GM12874 (cell line): Measurements from ENCODE around the gene DAP.

Source experiments
- TF ChIP-seq, protein P1 (sequence below): IDR thresholded peaks from 2 replicates; pipeline ENCODE4 v1.5.1; 2011; ENCODE audit warnings: low read depth, mild to moderate bottlenecking, control low read depth, low read length, moderate library complexity; ENCODE audit not compliant: insufficient read depth

DAP gene

GRCh38 chr5:10792336-10792735 is 31.3 kb upstream of the DAP start:
- TF ChIP-seq, protein P1, sequence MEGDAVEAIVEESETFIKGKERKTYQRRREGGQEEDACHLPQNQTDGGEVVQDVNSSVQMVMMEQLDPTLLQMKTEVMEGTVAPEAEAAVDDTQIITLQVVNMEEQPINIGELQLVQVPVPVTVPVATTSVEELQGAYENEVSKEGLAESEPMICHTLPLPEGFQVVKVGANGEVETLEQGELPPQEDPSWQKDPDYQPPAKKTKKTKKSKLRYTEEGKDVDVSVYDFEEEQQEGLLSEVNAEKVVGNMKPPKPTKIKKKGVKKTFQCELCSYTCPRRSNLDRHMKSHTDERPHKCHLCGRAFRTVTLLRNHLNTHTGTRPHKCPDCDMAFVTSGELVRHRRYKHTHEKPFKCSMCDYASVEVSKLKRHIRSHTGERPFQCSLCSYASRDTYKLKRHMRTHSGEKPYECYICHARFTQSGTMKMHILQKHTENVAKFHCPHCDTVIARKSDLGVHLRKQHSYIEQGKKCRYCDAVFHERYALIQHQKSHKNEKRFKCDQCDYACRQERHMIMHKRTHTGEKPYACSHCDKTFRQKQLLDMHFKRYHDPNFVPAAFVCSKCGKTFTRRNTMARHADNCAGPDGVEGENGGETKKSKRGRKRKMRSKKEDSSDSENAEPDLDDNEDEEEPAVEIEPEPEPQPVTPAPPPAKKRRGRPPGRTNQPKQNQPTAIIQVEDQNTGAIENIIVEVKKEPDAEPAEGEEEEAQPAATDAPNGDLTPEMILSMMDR: no peak

- TF ChIP-seq, protein P1: no peak
Measured at GRCh38 chr5:10789726-10790125, 28.7 kb upstream of the DAP start.

DNA sequence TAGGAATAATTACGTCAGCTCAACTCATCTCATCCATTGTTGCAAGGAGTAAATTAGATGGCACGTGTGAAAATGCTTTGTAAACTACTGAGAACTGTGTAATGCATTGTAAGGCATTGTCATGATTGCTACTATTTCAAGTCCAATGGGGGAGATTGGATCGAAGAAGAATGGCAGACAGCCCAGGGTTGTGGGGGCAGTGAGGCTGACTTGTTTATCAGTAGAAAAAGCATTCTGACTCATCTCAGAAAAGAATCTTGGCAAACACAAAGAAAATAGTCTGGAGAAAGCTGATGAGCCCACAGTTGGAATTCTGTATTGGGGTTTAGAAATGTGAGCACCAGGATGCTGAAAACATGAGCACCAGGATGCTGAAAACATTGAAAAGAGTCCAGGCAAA is 28.0 kb upstream of the DAP start:
- TF ChIP-seq, protein P1: no peak

DNA sequence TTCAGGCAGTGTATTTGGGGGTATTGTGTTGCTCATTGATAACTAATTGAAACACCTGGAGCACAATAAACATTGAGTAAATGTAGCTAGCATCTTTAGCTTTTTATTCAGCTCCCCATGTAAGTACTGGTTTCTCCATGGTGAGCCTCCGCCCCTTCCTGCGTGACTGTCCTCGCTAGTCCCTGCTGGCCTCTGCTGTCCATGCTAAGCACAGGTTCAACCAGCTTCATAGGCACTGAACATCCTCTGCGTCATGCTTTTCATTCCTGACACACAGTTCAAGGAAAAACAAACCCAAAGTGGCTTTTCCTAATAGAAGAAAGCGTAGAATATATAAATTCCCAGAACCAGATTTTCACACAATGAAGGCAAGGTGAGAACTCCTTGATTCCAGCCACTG is 27.3 kb upstream of the DAP start:
- TF ChIP-seq, protein P1: no peak

GRCh38 chr5:10786835-10787234 is 25.8 kb upstream of the DAP start:
- TF ChIP-seq, protein P1: no peak

- TF ChIP-seq, protein P1: no peak
Measured at GRCh38 chr5:10779592-10779991, 18.6 kb upstream of the DAP start.

DNA sequence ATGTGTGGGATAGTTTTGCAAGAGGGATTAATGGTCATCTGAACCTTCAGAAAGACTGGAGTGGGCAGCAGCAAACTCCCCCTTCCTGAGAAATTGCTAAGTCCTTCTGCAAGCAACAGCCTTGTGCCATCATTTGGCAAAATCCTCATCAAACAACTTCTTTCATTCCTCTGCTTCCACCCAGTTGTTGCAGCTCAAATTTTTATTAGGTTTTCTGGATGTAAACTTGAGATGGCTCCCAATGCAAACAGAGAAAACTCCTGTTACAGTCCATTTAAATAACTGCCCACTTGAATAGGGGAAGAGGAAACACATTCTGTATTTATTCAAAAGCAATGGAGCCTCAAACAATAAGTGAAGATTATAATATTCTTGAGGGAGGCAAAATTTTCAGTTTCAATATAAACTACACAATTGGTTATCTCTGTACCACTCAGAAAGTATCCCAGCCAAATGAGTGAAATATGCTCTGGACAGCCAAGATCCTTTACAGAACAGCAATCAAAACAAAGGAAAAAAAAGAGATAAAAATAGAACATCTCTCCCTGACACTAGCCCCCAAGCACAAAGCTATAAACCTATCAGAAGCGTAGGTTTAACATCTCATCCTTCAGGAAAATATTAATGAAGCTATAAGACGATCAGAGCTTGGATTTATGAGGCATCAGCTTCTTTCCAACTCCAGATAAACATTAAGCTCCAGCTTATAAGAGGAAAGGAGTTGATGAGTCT is 17.3 kb upstream of the DAP start:
- TF ChIP-seq, protein P1: no peak

DNA sequence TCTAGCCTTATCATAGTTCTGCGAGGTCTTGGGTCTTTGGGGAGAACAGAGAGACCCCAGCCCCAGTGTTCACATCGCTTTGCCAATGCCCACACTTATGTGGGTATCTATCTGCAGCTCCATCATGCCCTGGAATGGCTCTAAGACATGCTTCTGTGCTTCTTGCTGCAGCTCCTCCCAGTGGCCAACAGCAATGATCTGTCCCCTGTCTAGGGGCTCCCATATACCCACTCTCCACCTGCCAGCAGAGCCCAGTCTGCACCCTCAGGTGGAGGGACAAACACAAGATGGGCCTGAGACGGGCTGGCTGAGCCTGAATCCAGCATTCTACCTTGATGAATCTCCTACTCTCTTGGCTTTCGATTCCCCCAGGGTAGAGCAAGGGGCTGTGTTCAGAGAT is 14.6 kb upstream of the DAP start:
- TF ChIP-seq, protein P1: 0 out of 2 replicates have a peak, but pooled peaks have one; percentile 14
